H1 (cell line): ENCODE data around the gene PTPRG. TPM values are rescaled to one million over a fixed set of nuclear protein-coding genes. Genes with fewer than 3 reads are reported as not detected.

Experiments used
- CTCF ChIA-PET: fragments of 300-600 bp; sonication (Branson Sonifier 250); formaldehyde crosslinking; loops from one replicate; lab custom pipeline; 2021; ENCODE audit not compliant: partially characterized antibody; lab: Charles Lee
- POLR2A ChIA-PET: fragments of 300-600 bp; sonication (Branson Sonifier 250); formaldehyde crosslinking; loops from one replicate; lab custom pipeline; 2021; ENCODE audit warnings: inconsistent platforms; ENCODE audit not compliant: partially characterized antibody; lab: Charles Lee
- DNase-seq, 2 experiments: peaks; one replicate each; pipeline versions ENCODE4 v3.0.0 to v3.0.0-alpha.2; 2010 to 2022; ENCODE audit warnings: low spot score in 2 of 2, low read depth in 1 of 2, mixed read lengths in 1 of 2
- FAIRE-seq: peaks from 2 replicates; lab custom pipeline; 2011; peaks lifted over from hg19 to GRCh38; lab: Jason Lieb, UNC
- H2AFZ ChIP-seq: 2 replicates; pipeline ENCODE4 v1.8.1; 2012; ENCODE audit warnings: low read length, inconsistent platforms
- H2AK5ac ChIP-seq: 2 replicates; pipeline ENCODE4 v1.6.1; 2013; ENCODE audit warnings: low read depth, low read length
- H2BK120ac ChIP-seq: replicated peaks from 2 replicates; pipeline ENCODE3; 2013; ENCODE audit warnings: low read depth, low read length, inconsistent platforms
- H2BK12ac ChIP-seq: 2 replicates; pipeline ENCODE4 v1.6.1; 2013; ENCODE audit warnings: low read depth, low read length
- H2BK15ac ChIP-seq: 2 replicates; pipeline ENCODE4 v1.6.1; 2013; ENCODE audit warnings: low read length
- H2BK20ac ChIP-seq: 2 replicates; pipeline ENCODE4 v1.6.1; 2013; ENCODE audit warnings: low read length
- H2BK5ac ChIP-seq: 2 replicates; pipeline ENCODE4 v1.6.1; 2013; ENCODE audit warnings: low read depth, low read length
- H3K14ac ChIP-seq: 2 replicates; pipeline ENCODE4 v1.6.1; 2013; ENCODE audit warnings: inconsistent platforms; ENCODE audit not compliant: insufficient read length
- H3K18ac ChIP-seq: 2 replicates; pipeline ENCODE4 v1.6.1; 2013; ENCODE audit warnings: low read length; ENCODE audit errors: extremely low read depth
- H3K23ac ChIP-seq: 2 replicates; pipeline ENCODE4 v1.6.1; 2013; ENCODE audit warnings: inconsistent platforms; ENCODE audit not compliant: insufficient read length
- H3K23me2 ChIP-seq: 2 replicates; pipeline ENCODE4 v1.6.1; 2013; ENCODE audit warnings: low read depth, low read length
- H3K27ac ChIP-seq: 2 replicates; pipeline ENCODE4 v1.6.1; 2011; ENCODE audit warnings: low read depth, low read length, inconsistent platforms
- H3K27me3 ChIP-seq, 4 experiments: replicated peaks in 1 of 4; 1 replicate in 1 of 4; 2 replicates in 3 of 4; pipeline versions ENCODE4 v1.6.1 to v1.8.1; 2011 to 2013; ENCODE audit warnings: low read length in 3 of 4, mild to moderate bottlenecking in 3 of 4, inconsistent platforms in 2 of 4, mixed read lengths in 2 of 4, moderate library complexity in 1 of 4; ENCODE audit not compliant: control insufficient read depth in 3 of 4, insufficient read depth in 3 of 4; ENCODE audit errors: extremely low read depth in 1 of 4
- H3K36me3 ChIP-seq, 4 experiments: 2 replicates each; pipeline versions ENCODE4 v1.6.1 to v1.8.1; 2011 to 2013; ENCODE audit warnings: mild to moderate bottlenecking in 4 of 4, low read length in 3 of 4, moderate library complexity in 2 of 4, control low read depth in 1 of 4, inconsistent platforms in 1 of 4; ENCODE audit not compliant: insufficient read depth in 4 of 4, control insufficient read depth in 2 of 4
- H3K4ac ChIP-seq: replicated peaks from 2 replicates; pipeline ENCODE3; 2013; ENCODE audit warnings: low read length, low read depth, mixed read lengths, inconsistent platforms; ENCODE audit not compliant: insufficient read length
- H3K4me1 ChIP-seq, 4 experiments: replicated peaks in 1 of 4; 1 replicate in 1 of 4; 2 replicates in 3 of 4; pipeline versions ENCODE4 v1.6.1 to v1.8.1; 2011 to 2013; ENCODE audit warnings: low read length in 3 of 4, inconsistent platforms in 2 of 4, mixed read lengths in 1 of 4; ENCODE audit not compliant: insufficient read depth in 4 of 4, control insufficient read depth in 3 of 4
- H3K4me2 ChIP-seq, 2 experiments: 2 replicates each; pipeline versions ENCODE4 v1.6.1 to v1.8.1; 2011 to 2013; ENCODE audit warnings: low read depth in 2 of 2, low read length in 2 of 2, control low read depth in 1 of 2, inconsistent platforms in 1 of 2, mild to moderate bottlenecking in 1 of 2; ENCODE audit not compliant: insufficient read depth in 1 of 2
- H3K4me3 ChIP-seq, 4 experiments: fragments of 200-600, 300-600 bp in 1 of 4; sonication (generic), shearing (Covaris generic), sonication (Bioruptor Twin) in 1 of 4; 2 replicates each; pipeline versions ENCODE4 v1.5.1 to v1.8.1; 2011 to 2016; ENCODE audit warnings: low read length in 4 of 4, low read depth in 3 of 4, control low read depth in 2 of 4, inconsistent platforms in 2 of 4, mild to moderate bottlenecking in 2 of 4, mixed read lengths in 1 of 4, moderate library complexity in 1 of 4; ENCODE audit not compliant: insufficient read depth in 2 of 4; ENCODE audit errors: extremely low read depth in 1 of 4
- H3K56ac ChIP-seq: replicated peaks from 2 replicates; pipeline ENCODE3; 2013; ENCODE audit warnings: low read depth, mild to moderate bottlenecking, mixed read lengths, low read length, inconsistent platforms; ENCODE audit not compliant: insufficient read length
- H3K79me1 ChIP-seq: 2 replicates; pipeline ENCODE4 v1.6.1; 2013; ENCODE audit warnings: low read depth, low read length, control low read depth
- H3K79me2 ChIP-seq, 2 experiments: 2 replicates each; pipeline versions ENCODE4 v1.6.1 to v1.8.1; 2012 to 2013; ENCODE audit warnings: low read length in 2 of 2, mild to moderate bottlenecking in 2 of 2, inconsistent platforms in 1 of 2; ENCODE audit not compliant: insufficient read depth in 2 of 2, control insufficient read depth in 1 of 2
- H3K9ac ChIP-seq, 4 experiments: replicated peaks in 1 of 4; 1 replicate in 1 of 4; 2 replicates in 3 of 4; pipeline versions ENCODE4 v1.6.1 to v1.8.1; 2011 to 2013; ENCODE audit warnings: low read depth in 3 of 4, low read length in 3 of 4, control low read depth in 2 of 4, mild to moderate bottlenecking in 2 of 4, moderate library complexity in 2 of 4, inconsistent platforms in 1 of 4; ENCODE audit errors: extremely low read depth in 1 of 4
- H3K9me3 ChIP-seq, 2 experiments: 2 replicates each; pipeline versions ENCODE4 v1.6.1 to v1.8.1; 2012 to 2013; ENCODE audit warnings: mild to moderate bottlenecking in 2 of 2, moderate library complexity in 2 of 2, control low read depth in 1 of 2, inconsistent platforms in 1 of 2, low read depth in 1 of 2, low read length in 1 of 2, mixed read lengths in 1 of 2; ENCODE audit not compliant: insufficient read depth in 2 of 2
- H4K20me1 ChIP-seq, 2 experiments: replicated peaks in 1 of 2; 2 replicates each; pipeline versions ENCODE3 to v1.8.1; 2011 to 2013; ENCODE audit warnings: inconsistent platforms in 2 of 2, low read length in 2 of 2, mild to moderate bottlenecking in 1 of 2; ENCODE audit not compliant: insufficient read depth in 2 of 2, control insufficient read depth in 1 of 2
- H4K5ac ChIP-seq: 2 replicates; pipeline ENCODE4 v1.6.1; 2013; ENCODE audit warnings: low read length, low read depth, mixed read lengths, inconsistent platforms; ENCODE audit not compliant: insufficient read length
- H4K8ac ChIP-seq: 2 replicates; pipeline ENCODE4 v1.8.0; 2013; ENCODE audit warnings: mild to moderate bottlenecking, moderate library complexity, low read length, inconsistent platforms; ENCODE audit not compliant: insufficient read depth; ENCODE audit errors: extremely low read depth
- H4K91ac ChIP-seq: replicated peaks from 2 replicates; pipeline ENCODE3; 2013; ENCODE audit warnings: low read length, mixed read lengths, inconsistent platforms; ENCODE audit not compliant: insufficient read length
- BACH1 ChIP-seq: IDR thresholded peaks from 2 replicates; pipeline ENCODE4 v1.6.1; 2012; ENCODE audit warnings: low read length, improper control_type of control experiment
- BRCA1 ChIP-seq: IDR thresholded peaks from 2 replicates; pipeline ENCODE4 v1.6.1; 2012; ENCODE audit warnings: low read depth, low read length, improper control_type of control experiment
- CHD1 ChIP-seq: IDR thresholded peaks from 2 replicates; pipeline ENCODE4 v1.6.1; 2012; ENCODE audit warnings: low read depth, low read length, improper control_type of control experiment
- KDM5A ChIP-seq: fragments of 200-600 bp; IDR thresholded peaks from 2 replicates; pipeline ENCODE4 v1.7.1; 2012; ENCODE audit warnings: mild to moderate bottlenecking, low read length, inconsistent platforms, mixed read lengths
- NRF1 ChIP-seq: IDR thresholded peaks from 2 replicates; pipeline ENCODE4 v1.6.1; 2011; ENCODE audit warnings: mild to moderate bottlenecking, low read depth, low read length, improper control_type of control experiment
- RXRA ChIP-seq: IDR thresholded peaks from 2 replicates; pipeline ENCODE4 v1.6.1; 2011; ENCODE audit warnings: low read depth, mild to moderate bottlenecking, low read length, moderate library complexity; ENCODE audit not compliant: insufficient read depth
- SP2 ChIP-seq: IDR thresholded peaks from 2 replicates; pipeline ENCODE4 v1.6.1; 2012; ENCODE audit warnings: mild to moderate bottlenecking, low read length, inconsistent platforms
- SUZ12 ChIP-seq: fragments of 200-600 bp; sonication (generic); IDR thresholded peaks from 2 replicates; pipeline ENCODE4 v1.6.1; 2012; ENCODE audit warnings: mild to moderate bottlenecking, inconsistent platforms, low read length, moderate library complexity, mixed read lengths
- TBP ChIP-seq: IDR thresholded peaks from 2 replicates; pipeline ENCODE4 v1.6.1; 2011; ENCODE audit warnings: low read depth, low read length, improper control_type of control experiment
- WGBS, 2 experiments: shearing (Covaris generic) in 1 of 2; methylation state at CpG; one replicate each; pipeline versions ENCODE4 v1.1.6 to v1.1.7; 2013 to 2015; ENCODE audit warnings: low lambda C conversion rate in 2 of 2, mixed read lengths in 2 of 2, inconsistent platforms in 1 of 2, low coverage in 1 of 2, missing lambda C conversion rate in 1 of 2; ENCODE audit not compliant: insufficient replicate concordance in 2 of 2, insufficient coverage in 1 of 2, insufficient read length in 1 of 2; ENCODE audit errors: extremely low coverage in 1 of 2, missing lambda C conversion rate in 1 of 2; 5-methylcytosine and 5-hydroxymethylcytosine counted together
- polyA plus RNA-seq, 7 experiments: library from polyadenylated mRNA; depleted of rRNA in 3 of 7; stranded (reverse) in 5 of 7; unstranded in 2 of 7; fragments of >200 nt in 5 of 7; fragments of 200-250 nt in 2 of 7; gene quantifications; 1 replicate in 5 of 7; 2 replicates in 1 of 7; 4 replicates in 1 of 7; pipeline versions ENCODE4 v1.2.1 to v1.2.3, GENCODE V29; 2011 to 2013; ENCODE audit warnings: missing spikeins in 2 of 7, mixed read lengths in 2 of 7
- total RNA-seq: library from RNA; stranded (reverse); fragmentation: NEBNext Ultra II Directional; extraction: Animal tissue kit (Norgen Biotek cat#: 25700); gene quantifications from 2 replicates; pipeline ENCODE4 v1.2.1, GENCODE V29; 2021

PTPRG gene
- total and polyA plus RNA-seq, 2 of the 8 experiments (the other 6 are each of a cell fraction or from before 2014, with no cell fraction given) = 23.3 to 96.2 TPM

GRCh38 chr3:61532739-61533500, 28.5 kb upstream of the PTPRG start:
- H2AK5ac ChIP-seq = no peak overlapping the region
- no peak overlapping the region for H3K27ac ChIP-seq
- H4K8ac ChIP-seq = no peak overlapping the region
- WGBS, 2 experiments = 94% methylated on average over 11 of the region's 13 CpGs; no CpG with 5 or more reads in 1 of the 2 experiments
- no peaks in the 10 kb centered on the region; a peak in 1 of 7 replicates for H3K27me3 ChIP-seq
- H3K4ac ChIP-seq = no peak overlapping the region
- TF ChIP-seq SUZ12 (no peak), BRCA1 (no peak), SP2 (no peak), NRF1 (no peak), RXRA (no peak), BACH1 (no peak), KDM5A (no peak), CHD1 (no peak), TBP (no peak)
- TF ChIP-seq, all 59 proteins: peak for 0
- Histone ChIP-seq H3K9ac (no peak overlapping the region), H2BK12ac (no peak overlapping the region), H3K79me2 (no peaks in the 10 kb centered on the region), H2BK20ac (no peak overlapping the region), H3K79me1 (no peaks in the 10 kb centered on the region), H3K9me3 (no peaks in the 10 kb centered on the region), H4K91ac (no peak overlapping the region), H3K14ac (no peak overlapping the region), H2BK5ac (no peak overlapping the region), H2BK15ac (no peak overlapping the region), H3K18ac (no peak overlapping the region), H3K23ac (no peak overlapping the region), H3K36me3 (no peaks in the 10 kb centered on the region), H2AFZ (no peak overlapping the region), H4K20me1 (no peaks in the 10 kb centered on the region), H4K5ac (no peak overlapping the region), H3K4me1 (peaks cover 1 to 3% (median 2%) of the 10 kb centered on the region in 4 experiments; a peak in 6 of 7 replicates), H3K56ac (no peak overlapping the region), H3K23me2 (no peaks in the 10 kb centered on the region), H3K4me2 (no peak overlapping the region), H3K4me3 (no peak overlapping the region), H2BK120ac (no peak overlapping the region)
- CTCF ChIA-PET = interaction anchor here (1.5 kb wide), 1 partner anchor 151 kb away, joined by 4 read pairs; no protein-coding TSS in a partner anchor
- DNase-seq (no peak), FAIRE-seq (no peak)
- POLR2A ChIA-PET = no interaction called here
